NB4 (cell line): ENCODE results near the gene BTBD2.
A peak's percentile ranks its signal among the peaks of the same experiment; 100 is the strongest.

Experiments
- DNase-seq: peaks from one replicate; pipeline ENCODE4 v3.0.0; 2010; ENCODE audit warnings: low read depth
- H3K4me3 ChIP-seq: one replicate; pipeline ENCODE4 v1.5.1; 2011; ENCODE audit warnings: mild to moderate bottlenecking, low read depth, low read length, moderate library complexity
- CTCF ChIP-seq: IDR thresholded peaks from one replicate; pipeline ENCODE4 v1.5.1; 2012; ENCODE audit warnings: low read depth, low read length
- MAX ChIP-seq: IDR thresholded peaks from 2 replicates; pipeline ENCODE4 v1.6.1; 2011; ENCODE audit warnings: low read depth, low read length
- MYC ChIP-seq: IDR thresholded peaks from 2 replicates; pipeline ENCODE4 v1.6.1; 2011; ENCODE audit warnings: low read depth, low read length
- POLR2A ChIP-seq: IDR thresholded peaks from 2 replicates; pipeline ENCODE4 v1.6.1; 2011; ENCODE audit warnings: mild to moderate bottlenecking; ENCODE audit not compliant: insufficient read length; ENCODE audit errors: extremely low read depth

Gene BTBD2

GRCh38 chr19:1998712-1999708 is 16.5 kb downstream of the BTBD2 start:
- no peak overlapping the region for H3K4me3 ChIP-seq
- TF ChIP-seq MYC (no peak), MAX (no peak), CTCF (no peak), POLR2A (no peak)
- DNase-seq = peak; percentile 0

GRCh38 chr19:1997353-1998233 is 17.9 kb downstream of the BTBD2 start:
- DNase-seq = peak; percentile 0

GRCh38 chr19:1992759-1993260 is 22.7 kb downstream of the BTBD2 start:
- H3K4me3 ChIP-seq = no peak overlapping the region
- TF ChIP-seq CTCF (no peak), POLR2A (no peak), MAX (no peak), MYC (no peak)
- DNase-seq = no peak

More at GRCh38 chr19:1997353-1998233, 17.9 kb downstream of the BTBD2 start:
- TF ChIP-seq CTCF (no peak), POLR2A (no peak), MYC (no peak), MAX (no peak)
- no peak overlapping the region for H3K4me3 ChIP-seq

- TF ChIP-seq CTCF (no peak), MYC (no peak), POLR2A (no peak), MAX (no peak)
- H3K4me3 ChIP-seq = no peak overlapping the region
- no peak for DNase-seq
Observed at GRCh38 chr19:1991018-1991913, 24.2 kb downstream of the BTBD2 start.
